ENCODE results near the gene ADPRM. TPM values are rescaled to one million over a fixed set of nuclear protein-coding genes. Genes with fewer than 3 reads are reported as not detected.

Gene ADPRM
- total RNA-seq, 1 experiment from 2014 or later, result 7.9 TPM

- intact Hi-C loops (cut with micrococcal nuclease), result no loop called here
- no peak overlapping the region for H3K4me2 ChIP-seq (ENCODE audit: low read length)
- no peaks in the 10 kb centered on the region for H3K79me2 ChIP-seq (ENCODE audit: insufficient read depth, low read length)
- peaks cover 42% of the 10 kb centered on the region for H3K27me3 ChIP-seq (ENCODE audit: insufficient read depth, low read length)
- no peaks in the 10 kb centered on the region for H4K20me1 ChIP-seq (ENCODE audit: insufficient read depth)
- TF ChIP-seq EGR1 (IDR thresholded peaks at IDR 0.05; ENCODE audit: low read depth), result no peak
- no peak for TF ChIP-seq SRF (IDR thresholded peaks at IDR 0.05; ENCODE audit: low read depth)
- TF ChIP-seq ZFX (IDR thresholded peaks at IDR 0.05), result no peak
- no peak for TF ChIP-seq ZNF274 (IDR thresholded peaks at IDR 0.05; ENCODE audit: low read depth, low read length)
- TF ChIP-seq ELF1 (IDR thresholded peaks at IDR 0.05; ENCODE audit: borderline replicate concordance, low read depth), result no peak
- no peak for TF ChIP-seq POLR2A (IDR thresholded peaks at IDR 0.05; ENCODE audit: borderline replicate concordance, extremely low read depth, insufficient read depth, insufficient read length)
- no peak for TF ChIP-seq YY1 (IDR thresholded peaks at IDR 0.05; ENCODE audit: extremely low read depth, insufficient replicate concordance, low read depth, low read length)
- TF ChIP-seq REST (IDR thresholded peaks at IDR 0.05; ENCODE audit: low read depth), result no peak
- TF ChIP-seq CBX3 (IDR thresholded peaks at IDR 0.05; ENCODE audit: low read depth), result no peak
- no peak for TF ChIP-seq TCF7L2 (IDR thresholded peaks at IDR 0.05; ENCODE audit: borderline replicate concordance, extremely low read depth, insufficient read depth, insufficient read length)
- no peak for TF ChIP-seq CEBPB (IDR thresholded peaks at IDR 0.05; ENCODE audit: low read depth)
- BruUV-seq (replicated peaks), result no TSS peak
- no peak overlapping the region for H3K27ac ChIP-seq (ENCODE audit: low read depth, low read length)
- CTCF ChIA-PET, result no interaction called here
- H3K9ac ChIP-seq (ENCODE audit: low read length), result no peak overlapping the region
- POLR2A ChIA-PET, result no interaction called here
- no peak overlapping the region for H2AFZ ChIP-seq (ENCODE audit: low read depth, low read length, poor library complexity, severe bottlenecking)
- RAD21 ChIA-PET (ENCODE audit: low non-redundant PET in 1 of 2, low total read pairs in 2 of 2, uncharacterized antibody in 2 of 2, unreplicated experiment in 2 of 2), result no interaction called here
- no peaks in the 10 kb centered on the region for H3K4me1 ChIP-seq (ENCODE audit: control insufficient read depth in 1 of 2, insufficient read depth in 2 of 2, low read length in 2 of 2)
- H3K4me3 ChIP-seq (replicated peaks in 1 of 2; ENCODE audit: low read depth in 1 of 2, low read length in 2 of 2), result no peak overlapping the region
- no peak for ATAC-seq
- H3K9me2 ChIP-seq (ENCODE audit: insufficient read depth), result no peaks in the 10 kb centered on the region
- no peaks in the 10 kb centered on the region for H3K36me3 ChIP-seq (ENCODE audit: control insufficient read depth in 1 of 2, insufficient read depth in 2 of 2, low read length in 2 of 2)
- DNase-seq (ENCODE audit: low read depth, low spot score), result no peak
- H3K9me3 ChIP-seq (ENCODE audit: control insufficient read depth in 1 of 2, insufficient read depth in 1 of 2, low read depth in 1 of 2, low read length in 2 of 2), result no peaks in the 10 kb centered on the region
Measured at GRCh38 chr17:10745231-10745630, 47.8 kb downstream of the ADPRM start.
